SK-N-SH (cell line): ENCODE measurements around the gene ADCY6. TPM values are rescaled to one million over a fixed set of nuclear protein-coding genes. Genes with fewer than 3 reads are reported as not detected.

Source experiments
- CTCF ChIA-PET: fragments of 300-600, 350-600 bp; formaldehyde crosslinking; extraction: SDS; loops from one replicate; lab custom pipeline; 2021; lab: Yijun Ruan, JAX
- POLR2A ChIA-PET: fragments of 350-600 bp; sonication (Branson Sonifier 250); formaldehyde crosslinking; extraction: SDS; loops from one replicate; lab custom pipeline; 2020; ENCODE audit warnings: antibody characterized with exemption, inconsistent platforms; lab: Yijun Ruan, JAX
- DNase-seq: peaks from one replicate; pipeline ENCODE4 v3.0.0; 2012
- H2AFZ ChIP-seq: fragments of 200-600 bp; sonication (generic); 2 replicates; pipeline ENCODE4 v1.8.1; 2016; ENCODE audit warnings: antibody characterized with exemption, mild to moderate bottlenecking, low read depth
- H3F3A ChIP-seq: fragments of 200-600 bp; sonication (generic); replicated peaks from 2 replicates; pipeline ENCODE3; 2016; ENCODE audit warnings: antibody characterized with exemption, mild to moderate bottlenecking; ENCODE audit not compliant: insufficient read depth
- H3K27ac ChIP-seq, 2 experiments: fragments of 200-500 bp in 1 of 2; fragments of 200-600 bp in 1 of 2; sonication (Bioruptor generic) in 1 of 2; sonication (generic), shearing (Covaris generic) in 1 of 2; 2 replicates each; pipeline versions ENCODE4 v1.5.1 to v1.6.1; 2014 to 2016; ENCODE audit warnings: low read depth in 2 of 2, inconsistent platforms in 1 of 2, low read length in 1 of 2, mild to moderate bottlenecking in 1 of 2, mixed read lengths in 1 of 2
- H3K27me3 ChIP-seq: fragments of 200-600 bp; sonication (generic), shearing (Covaris generic); 2 replicates; pipeline ENCODE4 v1.6.1; 2016; ENCODE audit warnings: mixed run types; ENCODE audit not compliant: insufficient read depth
- H3K36me3 ChIP-seq, 2 experiments: fragments of 200-500 bp in 1 of 2; fragments of 200-600 bp in 1 of 2; sonication (Bioruptor generic) in 1 of 2; sonication (generic) in 1 of 2; replicated peaks in 1 of 2; 2 replicates each; pipeline versions ENCODE3 to v1.5.1; 2014 to 2016; ENCODE audit warnings: low read length in 1 of 2, mild to moderate bottlenecking in 1 of 2; ENCODE audit not compliant: insufficient read depth in 2 of 2, control insufficient read depth in 1 of 2
- H3K4me1 ChIP-seq, 2 experiments: fragments of 200-500 bp in 1 of 2; fragments of 200-600 bp in 1 of 2; sonication (Bioruptor generic) in 1 of 2; sonication (generic), shearing (Covaris generic) in 1 of 2; 2 replicates each; pipeline versions ENCODE4 v1.5.1 to v1.6.1; 2014 to 2016; ENCODE audit warnings: low read depth in 1 of 2, low read length in 1 of 2, mixed run types in 1 of 2; ENCODE audit not compliant: insufficient read depth in 2 of 2, control insufficient read depth in 1 of 2
- H3K4me2 ChIP-seq: fragments of 200-600 bp; sonication (generic), shearing (Covaris generic); 2 replicates; pipeline ENCODE4 v1.6.1; 2017; ENCODE audit warnings: mixed run types
- H3K4me3 ChIP-seq, 2 experiments: fragments of 200-500 bp in 1 of 2; fragments of 200-600 bp in 1 of 2; sonication (Bioruptor generic) in 1 of 2; sonication (generic), shearing (Covaris generic) in 1 of 2; 2 replicates each; pipeline versions ENCODE4 v1.5.1 to v1.8.1; 2014 to 2016; ENCODE audit warnings: low read depth in 2 of 2, inconsistent platforms in 1 of 2, low read length in 1 of 2, mild to moderate bottlenecking in 1 of 2, mixed read lengths in 1 of 2, moderate library complexity in 1 of 2
- H3K79me2 ChIP-seq: fragments of 200-600 bp; sonication (generic); 2 replicates; pipeline ENCODE4 v1.8.1; 2017; ENCODE audit warnings: mild to moderate bottlenecking; ENCODE audit not compliant: insufficient read depth
- H3K9ac ChIP-seq: fragments of 200-600 bp; sonication (generic); 2 replicates; pipeline ENCODE4 v1.6.1; 2017; ENCODE audit warnings: mixed run types
- H3K9me2 ChIP-seq: fragments of 200-600 bp; sonication (generic); 2 replicates; pipeline ENCODE4 v1.6.1; 2017; ENCODE audit warnings: mixed run types
- H3K9me3 ChIP-seq: fragments of 200-600 bp; sonication (generic); 2 replicates; pipeline ENCODE4 v1.6.1; 2017; ENCODE audit warnings: mixed run types, mild to moderate bottlenecking, moderate library complexity
- H4K20me1 ChIP-seq: fragments of 200-600 bp; sonication (generic); 2 replicates; pipeline ENCODE4 v1.6.1; 2017; ENCODE audit warnings: mild to moderate bottlenecking, mixed run types; ENCODE audit not compliant: insufficient read depth
- CTCF ChIP-seq: fragments of 200-600 bp; sonication (generic); IDR thresholded peaks from 2 replicates; pipeline ENCODE4 v1.6.1; 2017; ENCODE audit warnings: antibody characterized with exemption, mild to moderate bottlenecking, moderate library complexity
- EZH2phosphoT487 ChIP-seq: fragments of 200-600 bp; sonication (generic); IDR thresholded peaks from 2 replicates; pipeline ENCODE4 v1.6.1; 2017; ENCODE audit warnings: low read depth, mixed run types, mild to moderate bottlenecking, antibody characterized with exemption, moderate library complexity, borderline replicate concordance
- FOSL2 ChIP-seq: IDR thresholded peaks from 2 replicates; pipeline ENCODE4 v1.4.0; 2012; ENCODE audit warnings: low read depth, mild to moderate bottlenecking, moderate library complexity, borderline replicate concordance
- FOXJ3 ChIP-seq: sonication (generic); formaldehyde crosslinking; IDR thresholded peaks from 2 replicates; pipeline ENCODE4 v1.5.1; 2020; ENCODE audit warnings: mild to moderate bottlenecking, missing genetic modification reagents
- GABPA ChIP-seq: IDR thresholded peaks from 2 replicates; pipeline ENCODE4 v1.4.0; 2012; ENCODE audit warnings: low read depth, mild to moderate bottlenecking
- GATA2 ChIP-seq: sonication (generic); formaldehyde crosslinking; IDR thresholded peaks from 2 replicates; pipeline ENCODE4 v1.5.0; 2020; ENCODE audit warnings: mild to moderate bottlenecking, missing genetic modification reagents
- JUND ChIP-seq: IDR thresholded peaks from 2 replicates; pipeline ENCODE4 v1.4.0; 2012
- MAX ChIP-seq: IDR thresholded peaks from 2 replicates; pipeline ENCODE4 v1.4.0; 2012; ENCODE audit warnings: low read depth
- MEF2A ChIP-seq: IDR thresholded peaks from 2 replicates; pipeline ENCODE4 v1.4.0; 2012; ENCODE audit warnings: low read depth, borderline replicate concordance
- NFIC ChIP-seq: IDR thresholded peaks from 2 replicates; pipeline ENCODE4 v1.4.0; 2012; ENCODE audit warnings: borderline replicate concordance
- PBX3 ChIP-seq: IDR thresholded peaks from 2 replicates; pipeline ENCODE4; 2012
- POLR2AphosphoS5 ChIP-seq: IDR thresholded peaks from 2 replicates; pipeline ENCODE4 v1.6.1; 2012; ENCODE audit warnings: low read depth, low read length
- RAD21 ChIP-seq: IDR thresholded peaks from 2 replicates; pipeline ENCODE4 v1.6.1; 2012; ENCODE audit warnings: mild to moderate bottlenecking, low read length
- RCOR1 ChIP-seq: fragments of 150-350 bp; IDR thresholded peaks from 2 replicates; pipeline ENCODE4 v1.6.1; 2017; ENCODE audit warnings: antibody characterized with exemption, low read length
- RFX5 ChIP-seq: IDR thresholded peaks from 2 replicates; pipeline ENCODE4 v1.6.1; 2012; ENCODE audit warnings: mild to moderate bottlenecking, improper control_type of control experiment, low read length
- RXRA ChIP-seq: IDR thresholded peaks from 2 replicates; pipeline ENCODE4 v1.4.0; 2012; ENCODE audit warnings: low read depth, mild to moderate bottlenecking, borderline replicate concordance
- SIN3A ChIP-seq: IDR thresholded peaks from 2 replicates; pipeline ENCODE4 v1.6.1; 2012; ENCODE audit warnings: low read depth, mild to moderate bottlenecking, low read length, moderate library complexity, borderline replicate concordance
- SMC3 ChIP-seq: IDR thresholded peaks from 2 replicates; pipeline ENCODE4 v1.6.1; 2012; ENCODE audit warnings: low read depth, low read length, improper control_type of control experiment
- TCF12 ChIP-seq: IDR thresholded peaks from 2 replicates; pipeline ENCODE4 v1.4.0; 2012
- TEAD4 ChIP-seq: IDR thresholded peaks from 2 replicates; pipeline ENCODE4 v1.4.0; 2012; ENCODE audit warnings: mild to moderate bottlenecking, borderline replicate concordance; ENCODE audit not compliant: insufficient read depth
- USF1 ChIP-seq: IDR thresholded peaks from 2 replicates; pipeline ENCODE4 v1.4.0; 2012; ENCODE audit warnings: low read depth, borderline replicate concordance
- USF2 ChIP-seq: fragments of 150-350 bp; IDR thresholded peaks from 2 replicates; pipeline ENCODE4 v1.6.1; 2017; ENCODE audit warnings: antibody characterized with exemption, low read length, low read depth, borderline replicate concordance
- ZBTB33 ChIP-seq: IDR thresholded peaks from 2 replicates; pipeline ENCODE4 v1.4.0; 2012; ENCODE audit warnings: low read depth, borderline replicate concordance
- WGBS: methylation state at CpG from one replicate; pipeline ENCODE4 v1.1.6; 2017; ENCODE audit warnings: low lambda C conversion rate; 5-methylcytosine and 5-hydroxymethylcytosine counted together
- polyA plus RNA-seq, 3 experiments: library from polyadenylated mRNA; depleted of rRNA; stranded (reverse); fragments of >200 nt; gene quantifications; 2 replicates each; pipeline ENCODE4 v1.2.3, GENCODE V29; 2012

The ADCY6 gene
- polyA plus RNA-seq, 1 of the 3 experiments (the other 2 are of a cell fraction), result 36.0 TPM

GRCh38 chr12:48815126-48816110 lies 26.5 kb upstream of the ADCY6 start:
- WGBS, result 3% methylated on average over 37 of the region's 54 CpGs
- TF ChIP-seq SMC3 (no peak), NFIC (no peak), POLR2AphosphoS5 (peak; percentile 82), TEAD4 (no peak), TCF12 (no peak), FOXJ3 (no peak), RFX5 (no peak), FOSL2 (no peak), USF2 (no peak), CTCF (no peak), RAD21 (no peak), ZBTB33 (no peak), USF1 (no peak), PBX3 (no peak; the same call in 1 of the 2 replicates), JUND (no peak), GABPA (0 out of 2 replicates have a peak, but pooled peaks have one; percentile 14), RXRA (no peak), MAX (peak; percentile 90), RCOR1 (no peak), MEF2A (no peak), GATA2 (CRISPR knock-in tag) (no peak), EZH2phosphoT487 (no peak), SIN3A (0 out of 2 replicates have a peak, but pooled peaks have one; percentile 28)

More at GRCh38 chr12:48815126-48816110, 26.5 kb upstream of the ADCY6 start:
- H3K4me1 ChIP-seq, result peaks cover 23 to 46% of the 10 kb centered on the region in 2 experiments; a peak in 3 of 4 replicates
- no peaks in the 10 kb centered on the region for H3K36me3 ChIP-seq
- peak overlapping the region; percentile 76 for H3K9ac ChIP-seq
- DNase-seq, result peak; percentile 89
- peak overlapping the region; percentile 74 for H2AFZ ChIP-seq
- peak overlapping the region; percentile 68 to 75 for H3K4me3 ChIP-seq
- ChIA-PET CTCF (interaction anchor here (0.6 to 6.9 kb wide), 41 partner anchors 8 to 429 kb away, joined by 3 to 118 read pairs (median 5); partner anchors contain the start of genes ADCY6, DDX23 and KANSL2), POLR2A (interaction anchor here (0.6 to 1.3 kb wide), 3 partner anchors 14 to 50 kb away, joined by 3 to 6 read pairs (median 5); no protein-coding TSS in a partner anchor)
- H3K79me2 ChIP-seq, result peaks cover 22% of the 10 kb centered on the region
- no peaks in the 10 kb centered on the region for H3K9me3 ChIP-seq
- H3F3A ChIP-seq, result peaks cover 6% of the 10 kb centered on the region
- no peaks in the 10 kb centered on the region for H4K20me1 ChIP-seq
- no peaks in the 10 kb centered on the region for H3K9me2 ChIP-seq
- peak overlapping the region; percentile 97 for H3K4me2 ChIP-seq
- H3K27me3 ChIP-seq, result no peaks in the 10 kb centered on the region
- peak overlapping the region; percentile 80 to 87 for H3K27ac ChIP-seq
